SJSA1 (cell line): ENCODE results near the gene INPP5K. TPM values are rescaled to one million over a fixed set of nuclear protein-coding genes. Genes with fewer than 3 reads are reported as not detected.
A peak's percentile ranks its signal among the peaks of the same experiment; 100 is the strongest.
"Not testable (repeated sequence)": the region's sequence is repeated elsewhere in the genome, so short reads cannot be mapped to it uniquely, and the experiment has no call there.

ENCODE experiments used
- DNase-seq, 2 experiments: peaks; one replicate each; pipeline ENCODE4 v3.0.0-alpha.2; 2015 to 2020; ENCODE audit warnings: low spot score in 2 of 2, low read depth in 1 of 2
- H3K27ac ChIP-seq: fragments of 250-450 bp; sonication (Bioruptor Pico); 2 replicates; pipeline ENCODE4 v1.5.1; 2020; ENCODE audit warnings: mild to moderate bottlenecking, moderate library complexity
- H3K27me3 ChIP-seq: fragments of 250-450 bp; sonication (Bioruptor Pico); replicated peaks from 2 replicates; pipeline ENCODE4 v1.5.1; 2020; ENCODE audit warnings: mild to moderate bottlenecking, moderate library complexity
- H3K36me3 ChIP-seq: fragments of 250-450 bp; sonication (Bioruptor Pico); 2 replicates; pipeline ENCODE4 v1.5.1; 2020; ENCODE audit warnings: mild to moderate bottlenecking
- H3K4me1 ChIP-seq: fragments of 250-450 bp; sonication (Bioruptor Pico); replicated peaks from 2 replicates; pipeline ENCODE4 v1.6.1; 2021; ENCODE audit warnings: mild to moderate bottlenecking
- H3K4me3 ChIP-seq: fragments of 250-450 bp; sonication (Bioruptor Pico); 2 replicates; pipeline ENCODE4 v1.5.1; 2020; ENCODE audit warnings: mild to moderate bottlenecking
- H3K9me3 ChIP-seq: fragments of 250-450 bp; sonication (Bioruptor Pico); replicated peaks from 2 replicates; pipeline ENCODE4 v1.5.1; 2020; ENCODE audit warnings: mild to moderate bottlenecking
- total RNA-seq: library from RNA; depleted of rRNA; stranded (reverse); fragments of >200 nt; shearing (Covaris generic); gene quantifications from 2 replicates; pipeline ENCODE4 v1.2.3, GENCODE V29; 2014; rRNA removed

Gene INPP5K
- 18.1 and 34.4 TPM in 2 replicates for total RNA-seq

DNA sequence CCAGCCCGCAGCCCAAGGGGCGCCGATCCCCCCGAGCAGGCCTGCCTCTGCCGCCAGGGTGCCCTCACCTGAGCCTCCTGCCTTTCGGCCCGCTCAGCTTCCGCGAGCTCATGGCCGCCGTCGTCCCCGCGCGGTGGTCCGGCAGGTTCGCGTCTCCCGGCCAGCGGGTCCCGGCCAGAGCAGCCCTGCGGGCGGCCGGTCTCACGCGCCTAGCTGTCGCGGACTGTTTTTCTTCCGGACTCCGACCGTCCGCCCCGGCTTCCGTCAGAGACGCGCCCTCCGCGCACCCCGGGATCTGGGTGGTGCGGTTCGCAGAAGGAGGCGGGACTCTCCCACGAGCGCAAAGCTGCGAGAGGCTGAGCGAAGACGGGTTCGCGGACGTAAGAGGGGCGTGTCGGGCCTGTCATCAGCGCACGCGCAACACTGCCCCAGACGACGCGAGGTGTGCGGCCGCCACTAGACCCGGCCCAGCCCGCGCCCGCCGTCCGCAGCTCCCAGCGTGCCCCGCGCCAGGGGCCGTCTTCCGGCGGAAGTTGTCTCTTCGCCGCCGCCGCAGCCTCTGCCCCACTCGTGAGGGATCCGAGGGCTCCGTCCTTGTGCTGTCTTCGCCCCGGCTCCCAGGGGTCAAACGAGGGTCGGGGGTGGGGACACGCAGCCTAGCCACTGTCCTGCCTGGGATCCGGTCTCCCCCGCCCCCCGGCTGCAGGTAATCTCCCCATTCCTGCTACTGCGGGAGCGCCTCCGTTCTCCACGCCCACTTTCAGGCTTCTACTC is at the start of gene INPP5K:
Gene INPP5K (minus strand): TSS at position 225 of the 774 bp plus-strand sequence. CDS start 113 bp downstream, at position 112.
- Histone ChIP-seq H3K36me3 (peaks cover 37% of the 10 kb centered on the region), H3K27ac (peak within 1 kb of the TSS; percentile 73), H3K9me3 (no peaks in the 10 kb centered on the region), H3K4me3 (peak within 1 kb of the TSS; percentile 84), H3K27me3 (no peaks in the 10 kb centered on the region), H3K4me1 (peaks cover 10% of the 10 kb centered on the region)
- peak; percentile 95 to 97 for DNase-seq

DNA sequence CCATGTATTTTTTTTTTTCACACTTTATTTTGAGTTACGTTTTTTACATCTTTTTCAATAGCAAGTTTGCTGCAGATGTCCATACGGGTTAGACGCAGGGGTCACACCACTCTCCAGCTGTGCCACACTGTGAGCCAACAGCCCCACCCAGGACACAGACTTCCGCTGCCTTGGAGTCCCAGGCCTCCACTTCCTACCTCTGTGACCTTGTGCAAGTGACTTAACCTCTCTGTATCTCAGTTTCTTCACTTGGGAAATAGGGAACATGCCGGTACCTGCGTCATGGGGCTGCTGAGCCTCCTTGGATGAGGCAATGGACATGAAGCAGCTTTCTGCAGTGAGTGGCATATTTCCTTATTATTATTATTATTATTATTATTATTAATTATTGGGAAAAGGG is 49.5 kb upstream of the INPP5K start:
- peaks cover 2% of the 10 kb centered on the region; the same call in 1 of the 2 replicates for H3K36me3 ChIP-seq

GRCh38 chr17:1563786-1564613 is 47.6 kb upstream of the INPP5K start:
- no peaks in the 10 kb centered on the region for H3K27me3 ChIP-seq
- no peak overlapping the region for H3K27ac ChIP-seq
- peaks cover 14% of the 10 kb centered on the region for H3K4me1 ChIP-seq
- H3K9me3 ChIP-seq: no peaks in the 10 kb centered on the region
- no peak for DNase-seq
- no peak overlapping the region for H3K4me3 ChIP-seq
- H3K36me3 ChIP-seq: peaks cover 9% of the 10 kb centered on the region; the same call in 1 of the 2 replicates

More for the DNA sequence above, 49.5 kb upstream of the INPP5K start:
- Histone ChIP-seq H3K27ac (no peak overlapping the region), H3K27me3 (no peaks in the 10 kb centered on the region), H3K9me3 (no peaks in the 10 kb centered on the region), H3K4me1 (peaks cover 14% of the 10 kb centered on the region), H3K4me3 (no peak overlapping the region)
- DNase-seq: no peak

DNA sequence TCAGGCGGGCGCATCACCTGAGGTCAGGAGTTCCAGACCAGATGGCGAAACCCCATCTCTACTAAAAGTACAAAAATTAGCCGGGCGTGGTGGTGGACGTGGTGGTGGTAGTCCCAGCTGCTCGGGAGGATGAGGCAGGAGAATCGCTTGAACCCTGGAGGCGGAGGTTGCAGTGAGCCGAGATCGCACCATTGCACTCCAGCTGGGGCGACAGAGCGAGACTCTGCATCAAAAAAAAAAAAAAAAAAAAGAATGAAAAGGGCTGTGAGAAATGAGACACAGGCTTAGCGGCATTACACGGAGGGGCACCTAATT is 47.0 kb upstream of the INPP5K start:
- not testable (repeated sequence) for H3K9me3 ChIP-seq, H3K27ac ChIP-seq, H3K27me3 ChIP-seq, H3K36me3 ChIP-seq, DNase-seq, H3K4me3 ChIP-seq
- peaks cover 14% of the 10 kb centered on the region for H3K4me1 ChIP-seq

- no peaks in the 10 kb centered on the region for H3K9me3 ChIP-seq
- peaks cover 15% of the 10 kb centered on the region; the same call in 1 of the 2 replicates for H3K36me3 ChIP-seq
- peak in 1 of 2 experiments; percentile 61 for DNase-seq
- peak overlapping the region; percentile 53 for H3K27ac ChIP-seq
- H3K4me1 ChIP-seq: peaks cover 14% of the 10 kb centered on the region
- peak overlapping the region; percentile 94 for H3K4me3 ChIP-seq
- H3K27me3 ChIP-seq: no peaks in the 10 kb centered on the region
Measured at GRCh38 chr17:1562176-1562643, 45.8 kb upstream of the INPP5K start.

GRCh38 chr17:1561420-1562175 is 45.2 kb upstream of the INPP5K start:
- Histone ChIP-seq H3K27ac (peak overlapping the region; percentile 53; the same call in 1 of the 2 replicates), H3K4me1 (peaks cover 14% of the 10 kb centered on the region), H3K27me3 (no peaks in the 10 kb centered on the region), H3K4me3 (peak overlapping the region; percentile 94), H3K36me3 (peaks cover 17% of the 10 kb centered on the region; the same call in 1 of the 2 replicates), H3K9me3 (no peaks in the 10 kb centered on the region)
- peak in 1 of 2 experiments; percentile 33 for DNase-seq

GRCh38 chr17:1560858-1561355 is 44.5 kb upstream of the INPP5K start:
- H3K9me3 ChIP-seq: no peaks in the 10 kb centered on the region
- H3K4me1 ChIP-seq: peaks cover 14% of the 10 kb centered on the region
- H3K27ac ChIP-seq: no peak overlapping the region
- H3K4me3 ChIP-seq: no peak overlapping the region
- no peaks in the 10 kb centered on the region for H3K27me3 ChIP-seq
- DNase-seq: no peak
- H3K36me3 ChIP-seq: peaks cover 23% of the 10 kb centered on the region

DNA sequence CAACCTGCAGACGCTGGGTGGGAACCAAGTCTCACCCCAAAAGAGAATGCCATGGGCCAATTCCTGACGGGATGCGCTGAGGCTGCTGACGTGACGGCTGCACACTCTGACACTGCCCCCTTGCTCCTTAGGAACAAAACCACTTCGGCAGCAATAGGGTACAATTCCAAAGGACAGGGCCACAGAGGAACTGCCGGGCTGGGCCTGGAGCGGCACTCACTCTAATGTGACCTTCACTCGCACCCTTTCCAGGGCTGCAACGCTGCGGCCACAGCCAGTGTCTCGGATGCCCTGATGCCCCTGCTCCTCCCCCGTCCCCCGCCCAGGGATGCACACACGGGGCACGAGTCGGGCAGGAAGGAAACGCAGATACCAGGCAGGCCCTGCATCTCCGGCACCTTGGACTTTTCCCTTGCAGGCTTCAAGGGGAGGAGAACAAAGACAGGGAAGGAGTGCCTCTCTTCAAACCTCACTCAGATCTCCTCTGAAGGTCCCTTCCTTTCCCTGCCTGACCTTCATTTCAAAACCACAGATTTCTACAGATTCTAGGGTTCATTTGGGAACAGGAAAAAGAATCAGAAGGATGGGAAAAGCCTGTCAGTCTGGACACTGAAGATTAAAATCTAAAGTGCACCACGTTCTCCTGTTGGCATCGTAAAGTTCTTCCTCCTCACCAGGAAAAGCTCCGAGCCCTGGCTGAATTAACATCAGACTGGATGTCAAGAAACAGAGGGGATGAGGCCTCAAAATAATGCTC is 43.9 kb upstream of the INPP5K start:
- Histone ChIP-seq H3K9me3 (no peaks in the 10 kb centered on the region), H3K4me3 (no peak overlapping the region), H3K4me1 (peaks cover 14% of the 10 kb centered on the region), H3K27me3 (no peaks in the 10 kb centered on the region), H3K36me3 (peaks cover 23% of the 10 kb centered on the region), H3K27ac (no peak overlapping the region)
- DNase-seq: no peak

DNA sequence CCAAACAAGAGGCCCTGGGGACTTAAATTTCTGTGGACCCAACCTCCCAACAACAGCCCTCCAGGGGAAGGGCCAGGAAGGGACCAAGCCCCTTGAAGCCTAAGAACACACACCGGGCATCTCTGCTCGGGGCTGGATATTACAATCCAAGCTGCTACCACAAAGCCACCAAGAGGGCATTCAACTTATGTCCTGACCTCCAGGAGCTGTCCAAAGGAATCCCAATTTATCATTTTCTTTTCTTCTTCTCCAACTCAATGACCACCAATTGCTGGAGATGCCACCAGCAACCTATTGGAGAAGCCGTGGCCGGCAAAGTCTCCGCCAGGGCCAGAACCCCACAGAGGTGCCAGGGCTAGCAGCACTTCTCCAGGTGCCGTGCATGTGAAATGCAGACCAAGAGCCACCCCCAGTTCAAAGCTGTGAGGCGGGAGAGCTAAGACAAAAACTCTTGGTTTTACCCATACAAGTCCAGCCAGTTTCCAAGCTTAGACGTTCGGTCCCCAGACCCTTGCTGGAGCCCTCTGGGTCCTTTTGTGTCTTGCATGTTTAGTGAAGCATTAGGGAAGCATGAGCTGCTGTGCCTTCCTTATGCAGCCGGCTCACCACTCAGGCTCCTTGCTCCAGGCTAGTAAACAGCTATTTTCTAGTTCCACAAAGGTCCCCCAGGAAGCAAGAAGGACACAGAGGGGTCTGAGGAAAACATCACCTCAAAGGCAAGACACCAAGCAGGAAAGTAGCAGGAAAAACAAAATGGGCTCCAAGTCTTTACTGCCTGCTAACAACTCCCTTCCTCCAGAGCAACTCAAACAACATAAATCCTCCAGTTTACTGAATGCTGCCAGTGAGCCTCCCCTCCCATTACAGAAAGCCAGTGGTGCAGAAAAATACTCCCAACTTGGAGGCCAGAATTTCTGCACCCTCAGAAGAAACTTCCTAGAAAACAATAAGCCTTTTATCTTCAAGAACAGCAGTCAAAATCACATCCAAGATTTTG is 42.9 kb upstream of the INPP5K start:
- no peak for DNase-seq
- no peak overlapping the region for H3K27ac ChIP-seq
- no peak overlapping the region for H3K4me3 ChIP-seq
- no peaks in the 10 kb centered on the region for H3K27me3 ChIP-seq
- peaks cover 26% of the 10 kb centered on the region for H3K36me3 ChIP-seq
- H3K4me1 ChIP-seq: peaks cover 14% of the 10 kb centered on the region
- H3K9me3 ChIP-seq: no peaks in the 10 kb centered on the region

DNA sequence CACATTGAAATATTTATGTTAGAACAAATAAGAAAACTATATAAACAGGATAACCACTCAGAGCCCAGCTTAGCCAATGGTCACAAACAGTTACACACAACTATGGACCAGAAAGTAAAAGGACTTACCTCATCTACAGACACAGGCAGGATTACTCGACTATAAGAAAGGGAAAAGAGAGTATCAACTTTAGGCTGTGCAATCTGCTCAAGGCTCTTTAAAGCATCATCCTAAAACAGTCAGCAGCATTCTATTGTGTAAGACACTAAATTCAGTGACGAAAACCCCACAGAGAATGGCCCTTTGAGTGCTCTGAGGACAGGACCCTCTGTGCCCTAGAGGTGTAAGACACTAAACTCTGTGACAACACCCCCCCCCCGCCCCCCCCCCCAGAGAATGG is 42.0 kb upstream of the INPP5K start:
- H3K4me3 ChIP-seq: no peak overlapping the region
- H3K9me3 ChIP-seq: no peaks in the 10 kb centered on the region
- H3K27ac ChIP-seq: no peak overlapping the region
- no peaks in the 10 kb centered on the region for H3K27me3 ChIP-seq
- peaks cover 27% of the 10 kb centered on the region for H3K36me3 ChIP-seq
- peaks cover 14% of the 10 kb centered on the region for H3K4me1 ChIP-seq
- no peak for DNase-seq

GRCh38 chr17:1557355-1558095 is 41.1 kb upstream of the INPP5K start:
- no peak for DNase-seq
- peaks cover 9% of the 10 kb centered on the region for H3K4me1 ChIP-seq
- H3K27ac ChIP-seq: no peak overlapping the region
- H3K9me3 ChIP-seq: no peaks in the 10 kb centered on the region
- no peaks in the 10 kb centered on the region for H3K27me3 ChIP-seq
- no peak overlapping the region for H3K4me3 ChIP-seq
- peaks cover 33% of the 10 kb centered on the region for H3K36me3 ChIP-seq
